NB4 (cell line): Measurements from ENCODE around the gene PRICKLE2.

Experiments used
- POLR2A ChIP-seq: IDR thresholded peaks from 2 replicates; pipeline ENCODE4 v1.6.1; 2011; ENCODE audit warnings: mild to moderate bottlenecking; ENCODE audit not compliant: insufficient read length; ENCODE audit errors: extremely low read depth
- TF ChIP-seq, protein P1 (sequence below): IDR thresholded peaks from one replicate; pipeline ENCODE4 v1.5.1; 2012; ENCODE audit warnings: low read depth, low read length
- TF ChIP-seq, protein P2 (sequence below): IDR thresholded peaks from 2 replicates; pipeline ENCODE4 v1.6.1; 2011; ENCODE audit warnings: low read depth, low read length

DNA sequence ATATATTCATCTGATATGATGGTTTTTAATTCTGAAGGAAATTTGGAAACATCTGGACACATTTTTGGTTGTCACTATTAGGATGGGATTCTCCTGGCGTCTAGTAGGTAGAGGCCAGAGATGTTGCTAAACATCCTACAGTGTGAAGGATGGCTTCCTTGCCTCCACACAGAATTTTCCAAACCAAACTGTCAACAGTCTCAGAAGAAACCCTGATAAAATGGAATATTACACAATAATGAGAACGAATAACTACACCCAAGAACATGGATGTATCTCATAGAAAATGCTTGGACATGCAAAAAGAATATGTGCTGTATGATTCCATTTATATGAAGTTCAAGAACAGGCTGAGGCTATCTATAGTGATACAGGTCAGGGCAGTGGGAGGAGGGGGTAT lies 122.1 kb downstream of the PRICKLE2 start:
- TF ChIP-seq, protein P1, sequence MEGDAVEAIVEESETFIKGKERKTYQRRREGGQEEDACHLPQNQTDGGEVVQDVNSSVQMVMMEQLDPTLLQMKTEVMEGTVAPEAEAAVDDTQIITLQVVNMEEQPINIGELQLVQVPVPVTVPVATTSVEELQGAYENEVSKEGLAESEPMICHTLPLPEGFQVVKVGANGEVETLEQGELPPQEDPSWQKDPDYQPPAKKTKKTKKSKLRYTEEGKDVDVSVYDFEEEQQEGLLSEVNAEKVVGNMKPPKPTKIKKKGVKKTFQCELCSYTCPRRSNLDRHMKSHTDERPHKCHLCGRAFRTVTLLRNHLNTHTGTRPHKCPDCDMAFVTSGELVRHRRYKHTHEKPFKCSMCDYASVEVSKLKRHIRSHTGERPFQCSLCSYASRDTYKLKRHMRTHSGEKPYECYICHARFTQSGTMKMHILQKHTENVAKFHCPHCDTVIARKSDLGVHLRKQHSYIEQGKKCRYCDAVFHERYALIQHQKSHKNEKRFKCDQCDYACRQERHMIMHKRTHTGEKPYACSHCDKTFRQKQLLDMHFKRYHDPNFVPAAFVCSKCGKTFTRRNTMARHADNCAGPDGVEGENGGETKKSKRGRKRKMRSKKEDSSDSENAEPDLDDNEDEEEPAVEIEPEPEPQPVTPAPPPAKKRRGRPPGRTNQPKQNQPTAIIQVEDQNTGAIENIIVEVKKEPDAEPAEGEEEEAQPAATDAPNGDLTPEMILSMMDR, result no peak
- no peak for TF ChIP-seq POLR2A
- TF ChIP-seq, protein P2, sequence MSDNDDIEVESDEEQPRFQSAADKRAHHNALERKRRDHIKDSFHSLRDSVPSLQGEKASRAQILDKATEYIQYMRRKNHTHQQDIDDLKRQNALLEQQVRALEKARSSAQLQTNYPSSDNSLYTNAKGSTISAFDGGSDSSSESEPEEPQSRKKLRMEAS, result no peak
